Caco-2 (cell line): Measurements from ENCODE around the gene WNK2. TPM values are rescaled to one million over a fixed set of nuclear protein-coding genes. Genes with fewer than 3 reads are reported as not detected.
"Not testable (repeated sequence)": the region's sequence is repeated elsewhere in the genome, so short reads cannot be mapped to it uniquely, and the experiment has no call there.

Experiments used
- BruUV-seq: library from RNA; stranded (reverse); fragments of 400-500 nt; replicated peaks from 2 replicates; lab custom pipeline; 2021; lab: Mats Ljungman, UMichigan
- CTCF ChIA-PET: fragments of 300-600 bp; sonication (Branson Sonifier 250); formaldehyde crosslinking; loops from one replicate; lab custom pipeline; 2022; ENCODE audit warnings: antibody characterized with exemption; lab: Charles Lee
- POLR2A ChIA-PET: fragments of 300-600 bp; sonication (Branson Sonifier 250); formaldehyde crosslinking; loops from one replicate; lab custom pipeline; 2022; ENCODE audit warnings: antibody characterized with exemption; lab: Charles Lee
- DNase-seq, 2 experiments: peaks; one replicate each; pipeline versions ENCODE4 v3.0.0 to v3.0.0-alpha.2; 2020 to 2022
- H3K27me3 ChIP-seq: replicated peaks from 2 replicates; pipeline ENCODE4 v1.6.0; 2011; ENCODE audit warnings: low read length; ENCODE audit not compliant: control insufficient read depth, insufficient read depth
- H3K36me3 ChIP-seq: 2 replicates; pipeline ENCODE4 v1.5.1; 2011; ENCODE audit warnings: low read length; ENCODE audit not compliant: control insufficient read depth, insufficient read depth
- H3K4me1 ChIP-seq: fragments of 250-450 bp; sonication (Bioruptor Pico); 2 replicates; pipeline ENCODE4 v1.5.1; 2020; ENCODE audit warnings: mild to moderate bottlenecking
- H3K4me3 ChIP-seq: 2 replicates; pipeline ENCODE4 v1.5.1; 2011; ENCODE audit warnings: low read depth, mild to moderate bottlenecking, control low read depth, low read length
- H3K9me3 ChIP-seq: fragments of 250-450 bp; sonication (Bioruptor Pico); 2 replicates; pipeline ENCODE4 v1.5.1; 2020; ENCODE audit warnings: mild to moderate bottlenecking, moderate library complexity
- H3K27ac Mint-ChIP-seq: one replicate; pipeline ENCODE4 v1.8.0; 2022; ENCODE audit warnings: mixed read lengths; ENCODE audit not compliant: unreplicated experiment
- H3K27me3 Mint-ChIP-seq: one replicate; pipeline ENCODE4 v1.8.0; 2022; ENCODE audit warnings: mixed read lengths; ENCODE audit not compliant: insufficient read depth, unreplicated experiment
- H3K36me3 Mint-ChIP-seq: one replicate; pipeline ENCODE4 v1.8.0; 2022; ENCODE audit warnings: mild to moderate bottlenecking, mixed read lengths; ENCODE audit not compliant: insufficient read depth, unreplicated experiment
- H3K4me1 Mint-ChIP-seq: one replicate; pipeline ENCODE4 v1.8.0; 2022; ENCODE audit warnings: low read depth, mixed read lengths; ENCODE audit not compliant: unreplicated experiment
- H3K4me3 Mint-ChIP-seq: one replicate; pipeline ENCODE4 v1.8.0; 2022; ENCODE audit warnings: mild to moderate bottlenecking, moderate library complexity, mixed read lengths; ENCODE audit not compliant: unreplicated experiment
- H3K9me3 Mint-ChIP-seq: one replicate; pipeline ENCODE4 v1.8.0; 2022; ENCODE audit warnings: mixed read lengths; ENCODE audit not compliant: unreplicated experiment
- CTCF ChIP-seq, 2 experiments: fragments of 200-600 bp in 1 of 2; IDR thresholded peaks; 1 replicate in 1 of 2; 2 replicates in 1 of 2; pipeline versions ENCODE4 v1.5.1 to v1.8.0; 2011 to 2022; ENCODE audit warnings: antibody characterized with exemption in 1 of 2, control low read depth in 1 of 2, inconsistent platforms in 1 of 2, low read depth in 1 of 2, low read length in 1 of 2, mild to moderate bottlenecking in 1 of 2, moderate library complexity in 1 of 2; ENCODE audit not compliant: insufficient read depth in 1 of 2, severe bottlenecking in 1 of 2, unreplicated experiment in 1 of 2
- intact Hi-C: fragments of 100-400 bp; cut with micrococcal nuclease; formaldehyde crosslinking; loops from one replicate; pipeline ENCODE4 v1.10.0; 2022; ENCODE audit not compliant: unreplicated experiment
- total RNA-seq: library from RNA; stranded (reverse); gene quantifications from 2 replicates; pipeline ENCODE4 v1.2.3, GENCODE V29; 2022

WNK2 gene
- total RNA-seq, 1 experiment from 2014 or later: 21.7 TPM

GRCh38 chr9:93248386-93249040 lies 64.6 kb downstream of the WNK2 start:
- no peak for TF ChIP-seq CTCF (IDR thresholded peaks at IDR 0.05; ENCODE audit: insufficient read depth in 1 of 2, low read depth in 1 of 2, low read length in 1 of 2, severe bottlenecking in 1 of 2, unreplicated experiment in 1 of 2)
- Mint-ChIP-seq H3K4me3 (no peak overlapping the region), H3K27me3 (no peaks in the 10 kb centered on the region), H3K4me1 (no peaks in the 10 kb centered on the region), H3K36me3 (no peaks in the 10 kb centered on the region), H3K9me3 (no peaks in the 10 kb centered on the region), H3K27ac (no peak overlapping the region)
- no peaks in the 10 kb centered on the region for H3K36me3 ChIP-seq
- no peak for DNase-seq
- BruUV-seq: no TSS peak
- CTCF ChIA-PET: no interaction called here
- no peaks in the 10 kb centered on the region for H3K9me3 ChIP-seq
- POLR2A ChIA-PET: no interaction called here
- no peaks in the 10 kb centered on the region for H3K4me1 ChIP-seq
- intact Hi-C loops: no loop called here
- no peak overlapping the region for H3K4me3 ChIP-seq
- H3K27me3 ChIP-seq: no peaks in the 10 kb centered on the region

- no peaks in the 10 kb centered on the region for H3K27me3 Mint-ChIP-seq
- DNase-seq: no peak
- H3K36me3 Mint-ChIP-seq: no peaks in the 10 kb centered on the region
- ChIA-PET CTCF (no interaction called here), POLR2A (no interaction called here)
- H3K27ac Mint-ChIP-seq: no peak overlapping the region
- Histone ChIP-seq H3K4me1 (no peaks in the 10 kb centered on the region), H3K36me3 (no peaks in the 10 kb centered on the region), H3K27me3 (no peaks in the 10 kb centered on the region), H3K9me3 (no peaks in the 10 kb centered on the region), H3K4me3 (no peak overlapping the region)
- H3K4me1 Mint-ChIP-seq: no peaks in the 10 kb centered on the region
- no peak overlapping the region for H3K4me3 Mint-ChIP-seq
- no peak for TF ChIP-seq CTCF (IDR thresholded peaks at IDR 0.05; ENCODE audit: insufficient read depth in 1 of 2, low read depth in 1 of 2, low read length in 1 of 2, severe bottlenecking in 1 of 2, unreplicated experiment in 1 of 2)
- no peaks in the 10 kb centered on the region for H3K9me3 Mint-ChIP-seq
- no TSS peak for BruUV-seq
- intact Hi-C loops: no loop called here
Measured at GRCh38 chr9:93250185-93250584, 66.2 kb downstream of the WNK2 start.

GRCh38 chr9:93251309-93251708 lies 67.4 kb downstream of the WNK2 start:
- H3K36me3 ChIP-seq, H3K36me3 Mint-ChIP-seq, H3K27ac Mint-ChIP-seq, CTCF ChIA-PET, H3K4me3 ChIP-seq, POLR2A ChIA-PET, H3K9me3 ChIP-seq, H3K4me3 Mint-ChIP-seq, BruUV-seq, H3K27me3 ChIP-seq, DNase-seq, H3K27me3 Mint-ChIP-seq, H3K4me1 Mint-ChIP-seq, intact Hi-C loops, H3K9me3 Mint-ChIP-seq, H3K4me1 ChIP-seq: not testable (repeated sequence)
